ENCODE measurements around the gene DIPK1B. TPM values are rescaled to one million over a fixed set of nuclear protein-coding genes. Genes with fewer than 3 reads are reported as not detected.
A peak's percentile ranks its signal among the peaks of the same experiment; 100 is the strongest.

The DIPK1B gene
- total RNA-seq, 1 donor from 2014 or later = 293 TPM

DNA sequence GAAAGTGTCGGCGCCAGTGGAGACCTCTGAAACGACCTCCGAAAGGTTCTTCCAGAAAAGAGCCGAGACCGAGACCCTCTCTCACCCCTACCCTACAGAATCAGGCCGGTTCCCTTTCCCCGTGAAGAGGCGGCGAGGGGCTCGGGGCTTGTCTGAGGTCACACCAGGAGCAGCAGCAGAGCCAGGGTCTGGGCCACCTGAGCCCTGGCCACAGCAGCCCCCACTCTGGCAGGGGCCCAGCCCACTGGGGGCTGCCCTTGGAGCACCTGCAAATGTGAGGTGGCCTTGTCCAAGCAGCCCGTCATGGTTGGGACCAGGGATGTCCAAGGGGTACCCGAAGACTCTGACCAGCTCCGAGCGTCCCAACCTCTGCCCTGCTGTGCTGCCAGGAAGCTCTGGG, 34.3 kb upstream of the DIPK1B start:
- DNase-seq (ENCODE audit: low spot score) = no peak
- H3K27ac Mint-ChIP-seq (ENCODE audit: unreplicated experiment) = peak overlapping the region; percentile 72
- peaks cover 88% of the 10 kb centered on the region for H3K27me3 Mint-ChIP-seq (ENCODE audit: unreplicated experiment)

GRCh38 chr9:136678624-136679023, 33.7 kb upstream of the DIPK1B start:
- H3K4me1 Mint-ChIP-seq (ENCODE audit: unreplicated experiment) = peaks cover 31% of the 10 kb centered on the region
- H3K4me3 Mint-ChIP-seq (ENCODE audit: unreplicated experiment) = peak overlapping the region; percentile 88
- peak overlapping the region; percentile 91 for H3K27ac Mint-ChIP-seq (ENCODE audit: unreplicated experiment)
- H3K9me3 Mint-ChIP-seq (ENCODE audit: unreplicated experiment) = peaks cover 4% of the 10 kb centered on the region
- H3K36me3 Mint-ChIP-seq (ENCODE audit: low read depth, unreplicated experiment) = peaks cover 35% of the 10 kb centered on the region
- no peak for DNase-seq (ENCODE audit: low spot score)
- H3K27me3 Mint-ChIP-seq (ENCODE audit: unreplicated experiment) = peaks cover 88% of the 10 kb centered on the region
- TF ChIP-seq, protein P1, sequence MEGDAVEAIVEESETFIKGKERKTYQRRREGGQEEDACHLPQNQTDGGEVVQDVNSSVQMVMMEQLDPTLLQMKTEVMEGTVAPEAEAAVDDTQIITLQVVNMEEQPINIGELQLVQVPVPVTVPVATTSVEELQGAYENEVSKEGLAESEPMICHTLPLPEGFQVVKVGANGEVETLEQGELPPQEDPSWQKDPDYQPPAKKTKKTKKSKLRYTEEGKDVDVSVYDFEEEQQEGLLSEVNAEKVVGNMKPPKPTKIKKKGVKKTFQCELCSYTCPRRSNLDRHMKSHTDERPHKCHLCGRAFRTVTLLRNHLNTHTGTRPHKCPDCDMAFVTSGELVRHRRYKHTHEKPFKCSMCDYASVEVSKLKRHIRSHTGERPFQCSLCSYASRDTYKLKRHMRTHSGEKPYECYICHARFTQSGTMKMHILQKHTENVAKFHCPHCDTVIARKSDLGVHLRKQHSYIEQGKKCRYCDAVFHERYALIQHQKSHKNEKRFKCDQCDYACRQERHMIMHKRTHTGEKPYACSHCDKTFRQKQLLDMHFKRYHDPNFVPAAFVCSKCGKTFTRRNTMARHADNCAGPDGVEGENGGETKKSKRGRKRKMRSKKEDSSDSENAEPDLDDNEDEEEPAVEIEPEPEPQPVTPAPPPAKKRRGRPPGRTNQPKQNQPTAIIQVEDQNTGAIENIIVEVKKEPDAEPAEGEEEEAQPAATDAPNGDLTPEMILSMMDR (IDR thresholded peaks at IDR 0.05; ENCODE audit: unreplicated experiment) = no peak

More for the DNA sequence above, 34.3 kb upstream of the DIPK1B start:
- TF ChIP-seq, protein P1 (IDR thresholded peaks at IDR 0.05; ENCODE audit: unreplicated experiment) = no peak
- Mint-ChIP-seq H3K4me1 (ENCODE audit: unreplicated experiment) (peaks cover 31% of the 10 kb centered on the region), H3K9me3 (ENCODE audit: unreplicated experiment) (peaks cover 4% of the 10 kb centered on the region), H3K4me3 (ENCODE audit: unreplicated experiment) (peak overlapping the region; percentile 56), H3K36me3 (ENCODE audit: low read depth, unreplicated experiment) (peaks cover 35% of the 10 kb centered on the region)

DNA sequence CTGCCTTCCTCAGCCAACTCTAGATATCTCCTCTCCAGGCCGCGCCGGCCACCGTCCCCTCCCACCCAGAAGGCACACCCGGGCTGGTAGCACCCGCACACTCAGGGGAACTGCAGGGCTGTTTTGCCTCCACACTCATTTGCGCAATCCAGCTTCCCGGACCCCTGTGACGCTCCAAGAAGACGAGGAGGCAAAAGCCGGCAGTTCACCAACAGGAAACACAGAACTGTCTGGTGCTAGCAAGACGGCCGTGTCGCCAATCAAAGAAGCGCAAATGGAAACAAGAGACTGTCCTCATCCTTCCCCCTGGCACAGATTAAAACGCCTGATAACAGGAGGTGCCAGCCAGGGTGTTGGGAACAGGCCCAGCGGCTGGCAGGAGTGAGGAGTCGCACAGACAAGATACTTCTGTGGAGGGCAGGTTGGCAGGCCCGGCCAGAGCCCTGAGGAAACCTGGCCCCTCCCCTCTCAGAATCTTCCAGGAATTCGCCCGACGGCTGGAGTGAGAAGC, 32.9 kb upstream of the DIPK1B start:
- Mint-ChIP-seq H3K4me3 (ENCODE audit: unreplicated experiment) (peak overlapping the region; percentile 88), H3K27me3 (ENCODE audit: unreplicated experiment) (peaks cover 86% of the 10 kb centered on the region), H3K4me1 (ENCODE audit: unreplicated experiment) (peaks cover 25% of the 10 kb centered on the region), H3K36me3 (ENCODE audit: low read depth, unreplicated experiment) (peaks cover 33% of the 10 kb centered on the region), H3K27ac (ENCODE audit: unreplicated experiment) (peak overlapping the region; percentile 91), H3K9me3 (ENCODE audit: unreplicated experiment) (peaks cover 4% of the 10 kb centered on the region)
- TF ChIP-seq, protein P1 (IDR thresholded peaks at IDR 0.05; ENCODE audit: unreplicated experiment) = no peak
- no peak for DNase-seq (ENCODE audit: low spot score)

DNA sequence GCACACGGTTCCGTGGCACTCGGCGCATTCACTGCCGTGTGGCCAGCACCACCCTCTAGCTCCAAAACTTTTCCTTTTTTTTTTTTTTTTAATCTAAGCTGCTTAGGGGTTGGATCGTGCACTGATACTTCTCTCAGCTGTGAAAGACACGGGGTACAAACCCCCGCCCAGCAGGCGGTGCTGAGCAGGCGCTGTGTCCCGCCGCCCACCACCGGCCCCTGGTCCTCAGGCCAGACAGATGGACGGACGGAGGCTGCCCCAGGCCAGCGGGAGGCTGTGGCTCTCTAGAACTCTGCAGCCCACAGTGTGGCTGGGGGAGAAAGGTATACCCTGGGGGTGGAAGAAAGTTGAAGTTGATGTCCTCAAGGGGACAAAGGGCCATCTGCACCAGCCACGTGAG, 31.3 kb upstream of the DIPK1B start:
- Mint-ChIP-seq H3K36me3 (ENCODE audit: low read depth, unreplicated experiment) (peaks cover 29% of the 10 kb centered on the region), H3K27me3 (ENCODE audit: unreplicated experiment) (peaks cover 85% of the 10 kb centered on the region), H3K4me3 (ENCODE audit: unreplicated experiment) (peak overlapping the region; percentile 42), H3K4me1 (ENCODE audit: unreplicated experiment) (peaks cover 20% of the 10 kb centered on the region), H3K9me3 (ENCODE audit: unreplicated experiment) (peaks cover 4% of the 10 kb centered on the region), H3K27ac (ENCODE audit: unreplicated experiment) (peak overlapping the region; percentile 52)
- DNase-seq (ENCODE audit: low spot score) = no peak
- TF ChIP-seq, protein P1 (IDR thresholded peaks at IDR 0.05; ENCODE audit: unreplicated experiment) = no peak

GRCh38 chr9:136681945-136682699, 30.2 kb upstream of the DIPK1B start:
- no peak overlapping the region for H3K4me3 Mint-ChIP-seq (ENCODE audit: unreplicated experiment)
- H3K27ac Mint-ChIP-seq (ENCODE audit: unreplicated experiment) = peak overlapping the region; percentile 72
- DNase-seq (ENCODE audit: low spot score) = peak; percentile 49
- H3K9me3 Mint-ChIP-seq (ENCODE audit: unreplicated experiment) = peaks cover 4% of the 10 kb centered on the region
- peaks cover 16% of the 10 kb centered on the region for H3K4me1 Mint-ChIP-seq (ENCODE audit: unreplicated experiment)
- peaks cover 74% of the 10 kb centered on the region for H3K27me3 Mint-ChIP-seq (ENCODE audit: unreplicated experiment)
- H3K36me3 Mint-ChIP-seq (ENCODE audit: low read depth, unreplicated experiment) = peaks cover 22% of the 10 kb centered on the region
- TF ChIP-seq, protein P1 (IDR thresholded peaks at IDR 0.05; ENCODE audit: unreplicated experiment) = no peak

Data from endothelial cell (in vitro differentiated cells).